Stimulated activated CD4-positive, alpha-beta T cell treated with anti-CD3 and anti-CD28 coated beads, Interleukin-1b, Interleukin-23, amount 100 ng/mL, for 1 hour (primary cell): ENCODE data around the gene RPS6KA5.
A peak's percentile ranks its signal among the peaks of the same experiment; 100 is the strongest.
"Not testable (repeated sequence)": the region's sequence is repeated elsewhere in the genome, so short reads cannot be mapped to it uniquely, and the experiment has no call there.

ENCODE experiments used
- DNase-seq, 2 donors: peaks; one replicate each; pipeline ENCODE4 v3.0.0-alpha.2; 2020; ENCODE audit warnings: low read depth in 2 of 2

Gene RPS6KA5

DNA sequence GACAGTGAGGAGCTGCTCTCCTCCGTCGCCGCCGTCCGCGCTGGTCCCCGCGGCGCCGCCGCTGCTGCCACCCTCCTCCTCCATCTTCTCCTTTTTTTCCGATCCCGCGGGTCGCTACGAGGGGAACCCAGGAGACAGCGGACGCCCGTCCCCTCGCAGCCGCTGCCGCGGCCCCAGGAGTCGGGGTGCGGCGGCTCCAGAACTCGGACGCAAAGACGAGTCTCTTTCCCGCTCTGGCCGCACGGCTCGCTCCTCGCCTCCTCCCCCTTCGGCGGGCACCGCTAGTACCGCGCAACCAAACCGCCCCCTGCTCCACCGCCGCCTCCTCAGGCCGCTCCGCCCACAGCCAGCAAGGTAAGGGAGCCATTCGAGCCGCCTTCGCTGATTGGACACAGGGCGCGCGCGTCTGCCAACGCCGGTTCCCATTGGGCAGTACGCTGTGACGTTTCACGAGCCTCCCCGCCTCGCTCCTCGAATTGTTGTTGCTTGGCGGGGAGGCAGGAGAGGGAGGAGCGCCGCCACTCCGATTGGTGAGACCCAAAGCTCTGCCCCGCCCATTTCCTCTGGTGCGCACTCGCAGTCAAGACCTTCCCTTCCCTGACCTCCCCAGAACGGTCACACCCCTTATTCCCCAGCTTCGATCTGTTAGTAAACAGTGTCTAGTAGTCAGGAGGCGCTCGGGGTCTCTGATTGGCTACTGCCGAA, at the start of gene RPS6KA5:
Gene RPS6KA5 (minus strand): TSS at position 291 of the 705 bp plus-strand sequence. CDS start 207 bp downstream, at position 84.
- peak; percentile 99 for DNase-seq

GRCh38 chr14:91108941-91109611, 48.6 kb upstream of the RPS6KA5 start:
- DNase-seq: no peak

GRCh38 chr14:91103116-91103515, 42.7 kb upstream of the RPS6KA5 start:
- DNase-seq: no peak

DNA sequence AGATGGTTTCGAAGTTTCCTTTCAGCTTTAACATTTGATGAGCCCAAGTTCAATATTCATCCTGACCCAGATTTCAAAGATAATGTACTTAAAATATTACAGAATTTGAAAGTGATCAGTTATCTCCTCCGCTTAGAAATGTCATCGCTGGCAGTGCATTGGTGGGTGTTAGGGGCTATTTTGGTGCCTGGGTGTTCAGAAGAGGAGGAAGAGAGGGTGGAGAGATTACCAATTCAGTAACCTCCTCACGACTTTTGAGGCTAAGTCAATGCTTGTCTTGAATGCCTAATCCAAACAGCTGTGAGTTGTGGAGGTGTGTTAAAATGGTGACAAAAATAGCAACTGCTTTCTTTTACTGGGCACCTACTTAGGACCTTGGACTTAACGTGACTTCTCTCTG, 39.7 kb upstream of the RPS6KA5 start:
- DNase-seq: no peak

GRCh38 chr14:91098591-91098990, 38.1 kb upstream of the RPS6KA5 start:
- no peak for DNase-seq

DNA sequence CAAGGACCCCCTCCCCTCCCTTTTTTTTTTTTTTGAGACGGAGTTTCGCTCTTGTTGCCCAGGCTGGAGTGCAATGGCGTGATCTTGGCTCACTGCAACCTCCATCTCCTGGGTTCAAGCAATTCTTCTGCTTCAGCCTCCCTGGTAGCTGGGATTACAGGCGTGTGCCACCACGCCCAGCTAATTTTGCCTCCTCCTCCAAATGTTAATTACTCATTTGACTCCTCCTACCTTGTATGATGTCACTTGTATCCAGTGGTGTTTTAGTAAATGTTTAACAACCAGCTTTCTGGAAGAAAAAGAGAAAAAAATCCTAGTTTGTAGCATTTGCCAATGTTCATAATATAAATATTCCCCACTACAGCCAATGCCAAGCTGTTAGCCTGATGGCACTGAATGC, 37.2 kb upstream of the RPS6KA5 start:
- DNase-seq: not testable (repeated sequence)

DNA sequence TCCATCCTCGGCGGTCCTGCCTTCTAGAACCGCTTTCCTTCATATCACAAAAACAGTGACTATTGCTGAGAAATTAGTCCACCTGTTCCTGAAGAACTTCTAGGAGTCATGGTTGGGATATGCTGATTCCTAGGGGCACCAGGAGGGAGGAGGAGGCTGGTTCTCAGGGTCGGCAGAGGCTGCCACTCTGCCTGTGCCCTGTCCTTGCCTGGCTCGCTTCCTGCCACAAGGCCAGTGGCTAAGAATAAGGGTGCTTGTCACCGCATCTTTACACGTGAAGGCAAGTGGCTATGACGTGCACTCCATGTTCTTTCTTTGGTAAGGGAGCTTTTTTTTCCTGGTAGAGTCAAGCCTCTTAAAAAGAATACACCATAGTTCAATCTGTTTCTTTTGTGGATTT, 34.7 kb upstream of the RPS6KA5 start:
- DNase-seq: no peak

- no peak for DNase-seq
These were observed 34.3 kb upstream of the RPS6KA5 start for GRCh38 chr14:91094772-91095171.

GRCh38 chr14:91093743-91094472, 33.5 kb upstream of the RPS6KA5 start:
- not testable (repeated sequence) for DNase-seq

- DNase-seq: no peak
These were observed 31.6 kb upstream of the RPS6KA5 start for GRCh38 chr14:91092073-91092472.

DNA sequence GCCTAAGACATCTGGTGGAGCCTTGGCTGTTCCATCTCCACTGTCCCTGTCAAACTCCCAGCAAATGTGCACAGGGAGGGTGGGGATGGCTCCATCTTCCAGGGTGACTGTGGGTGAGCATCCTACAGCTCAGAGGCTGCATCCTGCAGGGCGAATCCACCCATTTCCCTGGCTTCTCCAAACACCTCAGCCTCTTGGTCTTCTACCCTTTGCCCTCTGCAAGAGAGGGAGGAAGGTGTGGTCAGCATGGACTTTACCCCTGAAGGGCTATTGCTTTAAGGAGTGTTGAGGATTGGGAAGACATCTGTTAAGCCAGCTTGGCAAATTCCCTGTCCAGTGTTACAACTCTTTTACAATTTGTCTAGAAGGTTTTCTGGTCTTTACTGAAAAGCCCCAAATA, 30.3 kb upstream of the RPS6KA5 start:
- DNase-seq: no peak

DNA sequence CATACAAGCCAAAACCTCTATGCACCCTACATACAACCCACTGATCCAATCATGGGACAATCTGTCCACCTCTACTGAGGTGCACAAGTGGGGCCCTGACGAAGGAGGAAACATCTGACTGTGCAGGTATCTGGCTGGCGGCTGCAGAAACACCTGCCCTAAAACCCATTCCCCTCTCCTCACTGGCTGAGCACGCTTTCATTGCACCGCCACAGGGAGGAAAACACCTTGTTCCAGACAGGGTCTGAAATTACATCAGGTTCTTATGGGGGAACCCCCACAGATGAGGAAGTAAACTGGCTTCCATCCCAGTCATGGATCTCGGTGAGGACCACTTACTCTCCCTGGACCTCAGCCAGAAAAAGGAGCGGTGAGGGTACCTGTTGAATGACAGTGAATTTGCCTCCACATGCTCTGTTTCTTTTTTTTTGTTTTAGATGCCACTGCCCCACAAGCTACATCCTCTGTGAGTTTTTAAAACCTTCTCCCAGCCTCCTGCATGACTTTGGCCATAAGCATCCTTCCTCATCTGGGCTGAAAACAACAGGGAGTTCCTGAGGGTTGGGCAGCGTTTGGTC, 29.6 kb upstream of the RPS6KA5 start:
- no peak for DNase-seq

DNA sequence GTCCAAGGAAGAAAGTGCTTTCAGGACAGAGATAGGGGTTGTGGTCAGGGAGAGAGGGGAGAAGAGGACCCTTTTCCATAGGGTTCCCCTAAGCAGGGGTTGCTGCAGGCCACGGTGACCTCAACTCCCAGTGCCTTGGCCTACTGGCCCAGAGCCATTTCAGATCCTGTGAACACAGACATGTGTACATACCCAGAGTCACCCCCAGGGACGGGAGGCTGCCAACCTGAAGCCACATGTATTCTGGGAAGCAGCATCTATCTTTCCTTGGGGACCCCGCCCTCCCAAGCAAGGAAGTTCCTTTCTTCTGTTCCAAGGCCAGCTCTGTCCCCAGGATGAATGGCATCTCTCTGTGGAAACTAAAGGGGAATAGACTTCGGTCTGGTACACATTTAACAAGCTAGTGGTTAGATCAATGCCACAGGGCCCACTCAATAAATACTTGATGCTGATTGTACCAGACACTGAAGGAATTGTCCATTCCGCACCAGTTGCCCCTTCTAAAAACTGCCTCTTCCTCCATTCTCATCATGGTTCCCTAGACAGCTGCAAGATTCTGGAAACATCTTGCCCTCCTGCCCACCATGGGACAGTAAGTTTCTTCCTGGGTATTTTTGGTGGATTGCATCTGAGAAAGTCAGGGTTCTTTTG, 28.3 kb upstream of the RPS6KA5 start:
- DNase-seq: no peak

GRCh38 chr14:91087470-91087869, 27.0 kb upstream of the RPS6KA5 start:
- DNase-seq: not testable (repeated sequence)

GRCh38 chr14:91084516-91084915, 24.1 kb upstream of the RPS6KA5 start:
- DNase-seq: no peak

DNA sequence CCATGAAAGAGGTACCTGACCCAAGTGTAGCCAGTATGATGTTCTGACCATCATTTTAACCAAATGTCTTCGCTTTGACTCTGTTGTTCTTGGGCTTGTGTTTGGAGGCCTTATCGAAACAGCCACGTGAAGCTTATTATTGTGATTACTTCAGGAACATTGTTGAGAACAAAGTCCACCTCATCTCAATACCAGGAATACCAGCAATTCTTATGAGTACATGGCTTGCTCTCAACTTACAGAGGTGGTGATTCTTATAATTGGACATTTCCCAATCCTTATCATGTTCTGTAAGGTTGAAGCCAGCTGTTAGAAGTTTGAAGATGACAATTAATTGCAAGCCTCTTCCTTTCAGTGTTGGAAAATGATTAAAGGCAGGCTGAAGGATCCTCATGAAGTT, 21.8 kb upstream of the RPS6KA5 start:
- DNase-seq: no peak

DNA sequence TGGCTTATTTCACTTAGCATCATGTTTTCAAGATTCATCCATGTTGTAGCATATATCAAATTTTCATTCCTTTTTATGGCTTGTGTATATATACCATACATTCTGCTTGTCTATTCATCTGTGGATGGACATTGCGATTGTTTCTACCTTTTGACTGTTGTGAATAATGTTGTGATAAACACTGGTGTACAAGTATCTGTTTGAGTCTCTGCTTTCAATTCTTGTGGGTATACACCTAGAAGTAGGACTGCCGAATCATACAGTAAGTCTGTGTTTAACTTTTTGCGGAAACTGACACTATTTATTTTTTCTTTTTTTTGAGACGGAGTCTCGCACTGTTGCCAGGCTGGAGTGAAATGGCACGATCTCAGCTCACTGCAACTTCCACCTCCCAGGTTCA, 19.6 kb upstream of the RPS6KA5 start:
- DNase-seq: no peak

- DNase-seq: no peak
These were observed 17.8 kb upstream of the RPS6KA5 start for GRCh38 chr14:91078095-91078737.

DNA sequence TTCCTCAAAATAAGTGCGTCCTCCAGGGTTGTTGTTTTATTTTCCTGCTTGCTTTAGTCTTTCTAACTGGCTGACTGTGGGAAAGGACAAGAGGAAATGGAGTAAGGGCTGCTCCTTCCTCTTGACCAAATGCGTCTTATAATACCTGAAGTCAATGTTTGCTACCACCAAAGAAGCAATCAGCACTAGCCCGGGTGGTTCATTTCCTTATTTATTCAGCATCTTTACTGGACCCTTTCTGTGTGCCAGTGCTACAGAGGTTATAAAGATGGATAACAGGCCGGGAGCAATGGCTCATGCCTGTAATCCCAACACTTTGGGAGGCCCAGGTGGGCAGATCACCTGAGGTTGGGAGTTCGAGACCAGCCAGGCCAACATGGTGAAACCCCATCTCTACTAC, 15.1 kb upstream of the RPS6KA5 start:
- DNase-seq: no peak

DNA sequence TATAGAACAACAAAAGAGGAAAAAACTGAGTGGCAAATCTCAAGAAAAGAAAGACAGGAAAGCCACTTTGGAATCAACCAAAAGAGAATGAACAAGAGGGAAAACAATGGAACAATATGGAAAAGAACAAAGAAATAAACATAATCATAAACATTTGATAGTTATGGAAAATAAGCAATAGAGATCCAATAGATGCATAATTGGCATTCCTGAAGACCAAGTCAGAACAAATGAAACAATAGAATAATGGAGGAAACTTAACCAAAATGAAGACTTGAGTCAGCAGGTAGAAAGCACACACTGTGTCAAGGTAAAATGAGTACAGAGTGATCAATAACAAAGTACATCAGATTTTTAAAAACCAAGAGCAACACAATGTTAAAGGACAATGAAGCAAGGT, 10.1 kb upstream of the RPS6KA5 start:
- DNase-seq: no peak

DNA sequence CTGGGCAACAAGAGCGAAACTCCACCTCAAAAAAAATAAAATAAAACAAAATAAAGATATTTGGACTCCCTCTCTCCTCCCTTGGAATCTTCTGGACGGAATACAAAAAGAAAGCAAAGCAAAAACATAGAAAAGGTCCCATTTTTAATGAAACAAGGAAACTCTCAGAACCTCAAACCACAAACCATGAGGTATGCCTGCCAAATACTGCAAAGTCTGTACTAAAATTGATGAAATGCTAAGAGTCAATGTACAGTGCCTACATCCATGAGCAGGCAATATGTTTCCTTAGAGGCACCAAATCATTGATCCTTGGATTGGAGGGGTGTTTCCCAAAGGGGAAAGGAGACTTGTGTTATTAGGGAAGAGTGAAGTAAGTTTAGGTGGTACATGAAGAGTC, 8.2 kb upstream of the RPS6KA5 start:
- no peak for DNase-seq
